Measurements from ENCODE around the gene IQSEC3.

The IQSEC3 gene

GRCh38 chr12:113347-113746, 46.8 kb downstream of the IQSEC3 start:
- H3K4me2 ChIP-seq (ENCODE audit: low read depth, low read length), result no peak overlapping the region
- H3K27me3 ChIP-seq (replicated peaks; ENCODE audit: insufficient read depth, low read length), result peaks cover under 1% of the 10 kb centered on the region; the same call in 1 of the 2 replicates

GRCh38 chr12:114626-115211, 48.2 kb downstream of the IQSEC3 start:
- Histone ChIP-seq H3K9me3 (replicated peaks; ENCODE audit: insufficient read depth, low read length) (no peaks in the 10 kb centered on the region), H2AFZ (ENCODE audit: low read length) (no peak overlapping the region), H3F3A (ENCODE audit: insufficient read depth, low read length) (0 out of 2 replicates have a peak, but pooled peaks cover 3% of the 10 kb centered on the region), H3K36me3 (replicated peaks; ENCODE audit: insufficient read depth, low read length) (no peaks in the 10 kb centered on the region), H4K20me1 (ENCODE audit: insufficient read depth, low read length) (no peaks in the 10 kb centered on the region), H3K4me2 (ENCODE audit: low read depth, low read length) (no peak overlapping the region), H3K4me1 (ENCODE audit: low read length) (peaks cover 8% of the 10 kb centered on the region), H3K4me3 (ENCODE audit: low read length) (no peak overlapping the region), H3K9ac (ENCODE audit: low read length) (no peak overlapping the region), H3K9me2 (replicated peaks; ENCODE audit: insufficient read depth, low read length) (no peaks in the 10 kb centered on the region), H3K27me3 (replicated peaks; ENCODE audit: insufficient read depth, low read length) (peaks cover 6% of the 10 kb centered on the region; the same call in 1 of the 2 replicates), H3K79me2 (ENCODE audit: low read length) (no peaks in the 10 kb centered on the region), H3K27ac (ENCODE audit: low read length) (no peak overlapping the region)
- no peak for TF ChIP-seq EZH2 (optimal IDR thresholded peaks at IDR 0.05; ENCODE audit: low read depth, low read length)
- no peak for TF ChIP-seq EZH2phosphoT487 (IDR thresholded peaks at IDR 0.05; ENCODE audit: low read length)
- TF ChIP-seq, protein P1, sequence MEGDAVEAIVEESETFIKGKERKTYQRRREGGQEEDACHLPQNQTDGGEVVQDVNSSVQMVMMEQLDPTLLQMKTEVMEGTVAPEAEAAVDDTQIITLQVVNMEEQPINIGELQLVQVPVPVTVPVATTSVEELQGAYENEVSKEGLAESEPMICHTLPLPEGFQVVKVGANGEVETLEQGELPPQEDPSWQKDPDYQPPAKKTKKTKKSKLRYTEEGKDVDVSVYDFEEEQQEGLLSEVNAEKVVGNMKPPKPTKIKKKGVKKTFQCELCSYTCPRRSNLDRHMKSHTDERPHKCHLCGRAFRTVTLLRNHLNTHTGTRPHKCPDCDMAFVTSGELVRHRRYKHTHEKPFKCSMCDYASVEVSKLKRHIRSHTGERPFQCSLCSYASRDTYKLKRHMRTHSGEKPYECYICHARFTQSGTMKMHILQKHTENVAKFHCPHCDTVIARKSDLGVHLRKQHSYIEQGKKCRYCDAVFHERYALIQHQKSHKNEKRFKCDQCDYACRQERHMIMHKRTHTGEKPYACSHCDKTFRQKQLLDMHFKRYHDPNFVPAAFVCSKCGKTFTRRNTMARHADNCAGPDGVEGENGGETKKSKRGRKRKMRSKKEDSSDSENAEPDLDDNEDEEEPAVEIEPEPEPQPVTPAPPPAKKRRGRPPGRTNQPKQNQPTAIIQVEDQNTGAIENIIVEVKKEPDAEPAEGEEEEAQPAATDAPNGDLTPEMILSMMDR (IDR thresholded peaks at IDR 0.05; ENCODE audit: low read length), result no peak
- no peak for DNase-seq

More at GRCh38 chr12:113347-113746, 46.8 kb downstream of the IQSEC3 start:
- Histone ChIP-seq H3K27ac (ENCODE audit: low read length) (no peak overlapping the region), H3K9ac (ENCODE audit: low read length) (no peak overlapping the region), H4K20me1 (ENCODE audit: insufficient read depth, low read length) (no peaks in the 10 kb centered on the region), H3K36me3 (replicated peaks; ENCODE audit: insufficient read depth, low read length) (no peaks in the 10 kb centered on the region), H3K79me2 (ENCODE audit: low read length) (no peaks in the 10 kb centered on the region), H2AFZ (ENCODE audit: low read length) (no peak overlapping the region), H3K9me3 (replicated peaks; ENCODE audit: insufficient read depth, low read length) (no peaks in the 10 kb centered on the region), H3K4me1 (ENCODE audit: low read length) (peaks cover 8% of the 10 kb centered on the region), H3K4me3 (ENCODE audit: low read length) (no peak overlapping the region), H3F3A (ENCODE audit: insufficient read depth, low read length) (0 out of 2 replicates have a peak, but pooled peaks cover 3% of the 10 kb centered on the region), H3K9me2 (replicated peaks; ENCODE audit: insufficient read depth, low read length) (no peaks in the 10 kb centered on the region)
- TF ChIP-seq, protein P1 (IDR thresholded peaks at IDR 0.05; ENCODE audit: low read length), result no peak
- TF ChIP-seq EZH2 (optimal IDR thresholded peaks at IDR 0.05; ENCODE audit: low read depth, low read length) (no peak), EZH2phosphoT487 (IDR thresholded peaks at IDR 0.05; ENCODE audit: low read length) (no peak)
- DNase-seq, result no peak

DNA sequence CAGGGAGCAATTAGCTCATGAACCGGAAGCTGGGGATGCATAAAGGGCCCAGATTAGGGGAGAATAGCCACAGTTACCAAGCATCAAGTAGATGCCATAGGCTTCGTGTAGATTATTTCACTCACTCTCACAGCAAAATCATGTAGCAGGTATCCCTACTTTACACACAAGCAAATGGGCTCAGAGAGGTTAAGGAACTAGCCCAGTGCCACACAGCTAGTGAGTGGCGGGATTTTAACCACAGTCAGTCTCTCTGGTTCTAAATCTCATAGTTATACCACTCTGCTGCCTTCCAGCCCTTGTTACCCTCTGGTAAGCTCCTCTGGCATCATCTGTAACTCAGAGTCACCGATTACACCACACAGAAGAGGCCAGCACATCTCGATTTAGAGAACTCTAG, 49.0 kb downstream of the IQSEC3 start:
- H3K9me3 ChIP-seq (replicated peaks; ENCODE audit: insufficient read depth, low read length), result no peaks in the 10 kb centered on the region
- H3K27me3 ChIP-seq (replicated peaks; ENCODE audit: insufficient read depth, low read length), result peaks cover 7% of the 10 kb centered on the region; the same call in 1 of the 2 replicates
- no peaks in the 10 kb centered on the region for H3K36me3 ChIP-seq (replicated peaks; ENCODE audit: insufficient read depth, low read length)
- TF ChIP-seq EZH2phosphoT487 (IDR thresholded peaks at IDR 0.05; ENCODE audit: low read length) (no peak), EZH2 (optimal IDR thresholded peaks at IDR 0.05; ENCODE audit: low read depth, low read length) (no peak)
- TF ChIP-seq, protein P1 (IDR thresholded peaks at IDR 0.05; ENCODE audit: low read length), result no peak
- H3K4me3 ChIP-seq (ENCODE audit: low read length), result no peak overlapping the region
- H4K20me1 ChIP-seq (ENCODE audit: insufficient read depth, low read length), result no peaks in the 10 kb centered on the region
- H3K9ac ChIP-seq (ENCODE audit: low read length), result no peak overlapping the region
- 0 out of 2 replicates have a peak, but pooled peaks cover 3% of the 10 kb centered on the region for H3F3A ChIP-seq (ENCODE audit: insufficient read depth, low read length)
- no peak overlapping the region for H3K27ac ChIP-seq (ENCODE audit: low read length)
- no peaks in the 10 kb centered on the region for H3K9me2 ChIP-seq (replicated peaks; ENCODE audit: insufficient read depth, low read length)
- H3K4me1 ChIP-seq (ENCODE audit: low read length), result peaks cover 8% of the 10 kb centered on the region
- H3K4me2 ChIP-seq (ENCODE audit: low read depth, low read length), result no peak overlapping the region
- no peak overlapping the region for H2AFZ ChIP-seq (ENCODE audit: low read length)
- H3K79me2 ChIP-seq (ENCODE audit: low read length), result no peaks in the 10 kb centered on the region
- DNase-seq, result no peak
